Thyroid gland (tissue), 4 donors: ENCODE data around the gene SUPT3H.

Experiments
- CTCF ChIP-seq, 6 experiments: fragments of 200-600 bp in 3 of 6; fragments of 450-650 bp in 3 of 6; sonication (generic) in 3 of 6; IDR thresholded peaks; one replicate each; pipeline ENCODE4 v1.5.1; 2016 to 2019; ENCODE audit warnings: antibody characterized with exemption in 6 of 6, mild to moderate bottlenecking in 2 of 6, inconsistent platforms in 1 of 6, moderate library complexity in 1 of 6
- POLR2A ChIP-seq, 2 donors: fragments of 450-650 bp; IDR thresholded peaks; one replicate each; pipeline ENCODE4 v1.6.1; 2017; ENCODE audit warnings: antibody characterized with exemption in 2 of 2, mild to moderate bottlenecking in 2 of 2, moderate library complexity in 1 of 2

- no peak for TF ChIP-seq POLR2A (IDR thresholded peaks at IDR 0.05)
- no peak for TF ChIP-seq CTCF (IDR thresholded peaks at IDR 0.05)
Measured at GRCh38 chr6:44808148-44808547, 569.6 kb downstream of the SUPT3H start.
